Measurements from ENCODE around the gene UPF3B.
"Not testable (repeated sequence)": the region's sequence is repeated elsewhere in the genome, so short reads cannot be mapped to it uniquely, and the experiment has no call there.

The UPF3B gene

GRCh38 chrX:119824221-119824620 lies 28.5 kb downstream of the UPF3B start:
- not testable (repeated sequence) for DNase-seq

- not testable (repeated sequence) for DNase-seq
Observed at GRCh38 chrX:119821703-119822102, 31.1 kb downstream of the UPF3B start.

- no peak for DNase-seq
Observed at GRCh38 chrX:119817130-119817690, 35.6 kb downstream of the UPF3B start.

GRCh38 chrX:119816300-119816699 lies 36.5 kb downstream of the UPF3B start:
- DNase-seq = no peak

- DNase-seq = no peak
Observed at GRCh38 chrX:119809185-119809666, 43.5 kb downstream of the UPF3B start.

GRCh38 chrX:119808461-119808860 lies 44.3 kb downstream of the UPF3B start:
- DNase-seq = not testable (repeated sequence)

- DNase-seq = no peak
Observed at GRCh38 chrX:119802546-119802945, 50.2 kb downstream of the UPF3B start.

- no peak for DNase-seq
Observed at GRCh38 chrX:119801253-119802221, 51.2 kb downstream of the UPF3B start.

GRCh38 chrX:119791437-119792231 lies 61.1 kb downstream of the UPF3B start, which contains the start of gene RPL39:
Gene RPL39 (minus strand): TSS chrX:119791630. CDS start chrX:119791576, 54 bp downstream.
- peak; percentile 77 for DNase-seq

- peak; percentile 52 for DNase-seq
Observed at GRCh38 chrX:119790977-119791436, 61.8 kb downstream of the UPF3B start.

- DNase-seq = peak; percentile 60
Observed at GRCh38 chrX:119784747-119785446, 67.9 kb downstream of the UPF3B start.
